HEK293 (cell line): ENCODE data around the gene OBSL1.

Source experiments
- CTCF ChIP-seq: fragments of 450-650 bp; formaldehyde crosslinking; IDR thresholded peaks from 2 replicates; pipeline ENCODE4 v1.5.1; 2016; ENCODE audit warnings: missing biosample characterization, missing genetic modification characterization
- OSR2 ChIP-seq: fragments of 450-650 bp; formaldehyde crosslinking; IDR thresholded peaks from 2 replicates; pipeline ENCODE4 v1.5.1; 2016; ENCODE audit warnings: missing biosample characterization, missing genetic modification characterization
- ZBTB11 ChIP-seq: fragments of 450-650 bp; formaldehyde crosslinking; conservative IDR thresholded peaks from 2 replicates; pipeline ENCODE4 v1.5.1; 2016; ENCODE audit warnings: low read depth, missing biosample characterization, missing genetic modification characterization
- ZIC2 ChIP-seq: fragments of 450-650 bp; formaldehyde crosslinking; IDR thresholded peaks from 2 replicates; pipeline ENCODE4 v1.5.1; 2016; ENCODE audit warnings: missing biosample characterization, missing genetic modification characterization
- ZNF138 ChIP-seq: fragments of 450-650 bp; formaldehyde crosslinking; IDR thresholded peaks from 2 replicates; pipeline ENCODE4 v1.5.1; 2016; ENCODE audit warnings: missing biosample characterization, missing genetic modification characterization, borderline replicate concordance
- ZNF248 ChIP-seq: fragments of 450-650 bp; formaldehyde crosslinking; IDR thresholded peaks from 2 replicates; pipeline ENCODE4 v1.5.1; 2017; ENCODE audit warnings: missing biosample characterization, missing genetic modification characterization
- ZNF324 ChIP-seq: fragments of 450-650 bp; formaldehyde crosslinking; IDR thresholded peaks from 2 replicates; pipeline ENCODE4 v1.5.1; 2016; ENCODE audit warnings: missing biosample characterization, missing genetic modification characterization
- ZNF391 ChIP-seq: fragments of 450-650 bp; formaldehyde crosslinking; IDR thresholded peaks from 2 replicates; pipeline ENCODE4 v1.5.1; 2016; ENCODE audit warnings: low read depth, missing biosample characterization, missing genetic modification characterization, borderline replicate concordance
- ZNF473 ChIP-seq: fragments of 450-650 bp; formaldehyde crosslinking; IDR thresholded peaks from 2 replicates; pipeline ENCODE4 v1.5.1; 2017; ENCODE audit warnings: missing biosample characterization, missing genetic modification characterization
- ZNF510 ChIP-seq: fragments of 450-650 bp; formaldehyde crosslinking; IDR thresholded peaks from 2 replicates; pipeline ENCODE4 v1.5.1; 2018; ENCODE audit warnings: mild to moderate bottlenecking, missing genetic modification characterization, missing biosample characterization; ENCODE audit not compliant: insufficient replicate concordance
- ZNF654 ChIP-seq: fragments of 450-650 bp; formaldehyde crosslinking; IDR thresholded peaks from 2 replicates; pipeline ENCODE4 v1.5.1; 2016; ENCODE audit warnings: low read depth, missing biosample characterization, missing genetic modification characterization
- ZNF76 ChIP-seq: fragments of 450-650 bp; formaldehyde crosslinking; IDR thresholded peaks from 2 replicates; pipeline ENCODE4; 2016; ENCODE audit warnings: low read depth, missing biosample characterization, missing genetic modification characterization, borderline replicate concordance
- ZSCAN30 ChIP-seq: fragments of 450-650 bp; IDR thresholded peaks from 2 replicates; pipeline ENCODE4 v1.5.1; 2018; ENCODE audit warnings: missing biosample characterization, mild to moderate bottlenecking, missing genetic modification characterization, moderate library complexity
- ZXDB ChIP-seq: fragments of 450-650 bp; formaldehyde crosslinking; IDR thresholded peaks from 2 replicates; pipeline ENCODE4 v1.5.1; 2016; ENCODE audit warnings: missing biosample characterization, missing genetic modification characterization
- TF ChIP-seq, protein P1 (sequence below): fragments of 450-650 bp; formaldehyde crosslinking; IDR thresholded peaks from 2 replicates; pipeline ENCODE4 v1.5.1; 2017; ENCODE audit warnings: missing biosample characterization, missing genetic modification characterization
- TF ChIP-seq, protein P2 (sequence below): fragments of 450-650 bp; formaldehyde crosslinking; optimal IDR thresholded peaks from 2 replicates; pipeline ENCODE3; 2016; ENCODE audit warnings: missing biosample characterization, mild to moderate bottlenecking, missing genetic modification characterization
- TF ChIP-seq, protein P3 (sequence below): IDR thresholded peaks from 2 replicates; pipeline ENCODE4 v1.6.1; 2011; ENCODE audit warnings: mild to moderate bottlenecking, low read depth, low read length, borderline replicate concordance

Gene OBSL1

GRCh38 chr2:219530048-219530963, 41.0 kb downstream of the OBSL1 start (continued):
- TF ChIP-seq OSR2 (tag by site-specific recombination) (peak; percentile 59), ZBTB11 (tag by site-specific recombination) (no peak), ZNF248 (tag by site-specific recombination) (no peak), ZNF510 (no peak), ZNF654 (tag by site-specific recombination) (peak; percentile 96), ZNF138 (tag by site-specific recombination) (no peak), ZSCAN30 (peak; percentile 79), CTCF (tag by site-specific recombination) (peak; percentile 95), ZNF76 (no peak), ZNF473 (no peak), ZNF324 (tag by site-specific recombination) (no peak), ZXDB (tag by site-specific recombination) (no peak), ZIC2 (tag by site-specific recombination) (peak; percentile 96), ZNF391 (peak; percentile 65; the same call in 1 of the 2 replicates)
- TF ChIP-seq, protein P1, sequence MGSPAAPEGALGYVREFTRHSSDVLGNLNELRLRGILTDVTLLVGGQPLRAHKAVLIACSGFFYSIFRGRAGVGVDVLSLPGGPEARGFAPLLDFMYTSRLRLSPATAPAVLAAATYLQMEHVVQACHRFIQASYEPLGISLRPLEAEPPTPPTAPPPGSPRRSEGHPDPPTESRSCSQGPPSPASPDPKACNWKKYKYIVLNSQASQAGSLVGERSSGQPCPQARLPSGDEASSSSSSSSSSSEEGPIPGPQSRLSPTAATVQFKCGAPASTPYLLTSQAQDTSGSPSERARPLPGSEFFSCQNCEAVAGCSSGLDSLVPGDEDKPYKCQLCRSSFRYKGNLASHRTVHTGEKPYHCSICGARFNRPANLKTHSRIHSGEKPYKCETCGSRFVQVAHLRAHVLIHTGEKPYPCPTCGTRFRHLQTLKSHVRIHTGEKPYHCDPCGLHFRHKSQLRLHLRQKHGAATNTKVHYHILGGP (tag by site-specific recombination), result no peak
- TF ChIP-seq, protein P2, sequence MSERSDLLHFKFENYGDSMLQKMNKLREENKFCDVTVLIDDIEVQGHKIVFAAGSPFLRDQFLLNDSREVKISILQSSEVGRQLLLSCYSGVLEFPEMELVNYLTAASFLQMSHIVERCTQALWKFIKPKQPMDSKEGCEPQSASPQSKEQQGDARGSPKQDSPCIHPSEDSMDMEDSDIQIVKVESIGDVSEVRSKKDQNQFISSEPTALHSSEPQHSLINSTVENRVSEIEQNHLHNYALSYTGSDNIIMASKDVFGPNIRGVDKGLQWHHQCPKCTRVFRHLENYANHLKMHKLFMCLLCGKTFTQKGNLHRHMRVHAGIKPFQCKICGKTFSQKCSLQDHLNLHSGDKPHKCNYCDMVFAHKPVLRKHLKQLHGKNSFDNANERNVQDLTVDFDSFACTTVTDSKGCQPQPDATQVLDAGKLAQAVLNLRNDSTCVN (tag by site-specific recombination), result peak; percentile 8
- TF ChIP-seq, protein P3, sequence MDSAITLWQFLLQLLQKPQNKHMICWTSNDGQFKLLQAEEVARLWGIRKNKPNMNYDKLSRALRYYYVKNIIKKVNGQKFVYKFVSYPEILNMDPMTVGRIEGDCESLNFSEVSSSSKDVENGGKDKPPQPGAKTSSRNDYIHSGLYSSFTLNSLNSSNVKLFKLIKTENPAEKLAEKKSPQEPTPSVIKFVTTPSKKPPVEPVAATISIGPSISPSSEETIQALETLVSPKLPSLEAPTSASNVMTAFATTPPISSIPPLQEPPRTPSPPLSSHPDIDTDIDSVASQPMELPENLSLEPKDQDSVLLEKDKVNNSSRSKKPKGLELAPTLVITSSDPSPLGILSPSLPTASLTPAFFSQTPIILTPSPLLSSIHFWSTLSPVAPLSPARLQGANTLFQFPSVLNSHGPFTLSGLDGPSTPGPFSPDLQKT, result no peak
